GM12892 (cell line): Measurements from ENCODE around the gene CENPP.

Experiments used
- POLR2A ChIP-seq: IDR thresholded peaks from 2 replicates; pipeline ENCODE4 v1.6.1; 2011; ENCODE audit warnings: low read depth, low read length, control low read depth
- POLR2AphosphoS5 ChIP-seq: IDR thresholded peaks from 2 replicates; pipeline ENCODE4 v1.6.1; 2011; ENCODE audit warnings: low read depth, low read length, control low read depth

GRCh38 chr9:92424340-92424739 lies 98.6 kb downstream of the CENPP start, which contains the start of gene OMD:
- no peak for TF ChIP-seq POLR2A
- no peak for TF ChIP-seq POLR2AphosphoS5
